T-helper 2 cell treated with Interferon-gamma antibody and Interleukin-4, amounts not matched to agents 5 μg/mL and 100 μg/mL, for 36 hours (primary cell): ENCODE data around the gene STIL.
"Not testable (repeated sequence)": the region's sequence is repeated elsewhere in the genome, so short reads cannot be mapped to it uniquely, and the experiment has no call there.

ENCODE experiments used
- DNase-seq: peaks from one replicate; pipeline ENCODE4 v3.0.0; 2021; ENCODE audit warnings: low spot score
- H3K27ac Mint-ChIP-seq: one replicate; pipeline ENCODE4 v1.8.0; 2021; ENCODE audit warnings: mild to moderate bottlenecking, mixed read lengths
- H3K27me3 Mint-ChIP-seq: one replicate; pipeline ENCODE4 v1.8.0; 2021; ENCODE audit warnings: low read depth, mixed read lengths
- H3K36me3 Mint-ChIP-seq: one replicate; pipeline ENCODE4 v1.8.0; 2021; ENCODE audit warnings: low read depth, mixed read lengths
- H3K4me1 Mint-ChIP-seq: one replicate; pipeline ENCODE4 v1.8.0; 2021; ENCODE audit warnings: low read depth, mixed read lengths
- H3K4me3 Mint-ChIP-seq: one replicate; pipeline ENCODE4 v1.8.0; 2022; ENCODE audit warnings: mild to moderate bottlenecking, moderate library complexity, mixed read lengths
- H3K9me3 Mint-ChIP-seq: one replicate; pipeline ENCODE4 v1.8.0; 2021; ENCODE audit warnings: mixed read lengths

The STIL gene

GRCh38 chr1:47212636-47213229 is 101.2 kb downstream of the STIL start:
- DNase-seq = no peak
- no peak overlapping the region for H3K27ac Mint-ChIP-seq
- H3K4me1 Mint-ChIP-seq = peaks cover 5% of the 10 kb centered on the region
- H3K36me3 Mint-ChIP-seq = no peaks in the 10 kb centered on the region
- H3K4me3 Mint-ChIP-seq = no peak overlapping the region
- peaks cover 2% of the 10 kb centered on the region for H3K27me3 Mint-ChIP-seq
- no peaks in the 10 kb centered on the region for H3K9me3 Mint-ChIP-seq

GRCh38 chr1:47211796-47212269 is 102.1 kb downstream of the STIL start:
- H3K4me3 Mint-ChIP-seq = no peak overlapping the region
- no peaks in the 10 kb centered on the region for H3K36me3 Mint-ChIP-seq
- DNase-seq = no peak
- H3K27me3 Mint-ChIP-seq = peaks cover 2% of the 10 kb centered on the region
- H3K27ac Mint-ChIP-seq = no peak overlapping the region
- H3K4me1 Mint-ChIP-seq = peaks cover 5% of the 10 kb centered on the region
- H3K9me3 Mint-ChIP-seq = no peaks in the 10 kb centered on the region

- Mint-ChIP-seq H3K36me3 (no peaks in the 10 kb centered on the region), H3K27ac (no peak overlapping the region)
These were observed 103.3 kb downstream of the STIL start for GRCh38 chr1:47210666-47211065.

GRCh38 chr1:47209725-47210325 is 104.1 kb downstream of the STIL start:
- H3K4me3 Mint-ChIP-seq = no peak overlapping the region
- H3K4me1 Mint-ChIP-seq = peaks cover 5% of the 10 kb centered on the region
- H3K27ac Mint-ChIP-seq = no peak overlapping the region
- no peaks in the 10 kb centered on the region for H3K9me3 Mint-ChIP-seq
- H3K27me3 Mint-ChIP-seq = peaks cover 8% of the 10 kb centered on the region
- no peaks in the 10 kb centered on the region for H3K36me3 Mint-ChIP-seq
- no peak for DNase-seq

More at GRCh38 chr1:47210666-47211065, 103.3 kb downstream of the STIL start:
- H3K27me3 Mint-ChIP-seq = peaks cover 3% of the 10 kb centered on the region
- DNase-seq = no peak
- H3K4me1 Mint-ChIP-seq = peaks cover 5% of the 10 kb centered on the region
- H3K9me3 Mint-ChIP-seq = no peaks in the 10 kb centered on the region
- H3K4me3 Mint-ChIP-seq = no peak overlapping the region

- H3K9me3 Mint-ChIP-seq = no peaks in the 10 kb centered on the region
- H3K27ac Mint-ChIP-seq = no peak overlapping the region
- H3K4me1 Mint-ChIP-seq = peaks cover 5% of the 10 kb centered on the region
- peaks cover 14% of the 10 kb centered on the region for H3K27me3 Mint-ChIP-seq
- H3K36me3 Mint-ChIP-seq = no peaks in the 10 kb centered on the region
- DNase-seq = no peak
- no peak overlapping the region for H3K4me3 Mint-ChIP-seq
These were observed 104.9 kb downstream of the STIL start for GRCh38 chr1:47209091-47209490.

- no peak for DNase-seq
- Mint-ChIP-seq H3K27ac (no peak overlapping the region), H3K4me3 (no peak overlapping the region), H3K9me3 (no peaks in the 10 kb centered on the region), H3K36me3 (no peaks in the 10 kb centered on the region), H3K4me1 (peaks cover 8% of the 10 kb centered on the region), H3K27me3 (peaks cover 21% of the 10 kb centered on the region)
These were observed 105.5 kb downstream of the STIL start for GRCh38 chr1:47208374-47208850.

- H3K9me3 Mint-ChIP-seq = peaks cover 3% of the 10 kb centered on the region
- no peak for DNase-seq
- peaks cover 26% of the 10 kb centered on the region for H3K27me3 Mint-ChIP-seq
- no peak overlapping the region for H3K4me3 Mint-ChIP-seq
- peaks cover 11% of the 10 kb centered on the region for H3K4me1 Mint-ChIP-seq
- H3K27ac Mint-ChIP-seq = no peak overlapping the region
- H3K36me3 Mint-ChIP-seq = no peaks in the 10 kb centered on the region
These were observed 106.1 kb downstream of the STIL start for GRCh38 chr1:47207803-47208373.

- Mint-ChIP-seq H3K9me3 (peaks cover 3% of the 10 kb centered on the region), H3K36me3 (no peaks in the 10 kb centered on the region), H3K27ac (no peak overlapping the region), H3K4me1 (peaks cover 6% of the 10 kb centered on the region), H3K27me3 (peaks cover 36% of the 10 kb centered on the region), H3K4me3 (no peak overlapping the region)
- DNase-seq = no peak
These were observed 108.0 kb downstream of the STIL start for GRCh38 chr1:47205918-47206317.

- H3K4me3 Mint-ChIP-seq, H3K4me1 Mint-ChIP-seq, H3K27ac Mint-ChIP-seq, H3K36me3 Mint-ChIP-seq, DNase-seq, H3K9me3 Mint-ChIP-seq: not testable (repeated sequence)
- peaks cover 52% of the 10 kb centered on the region for H3K27me3 Mint-ChIP-seq
These were observed 110.4 kb downstream of the STIL start for GRCh38 chr1:47203504-47203903.

GRCh38 chr1:47201179-47201578 is 112.8 kb downstream of the STIL start:
- Mint-ChIP-seq H3K27ac (no peak overlapping the region), H3K36me3 (no peaks in the 10 kb centered on the region), H3K4me3 (no peak overlapping the region), H3K4me1 (peaks cover 6% of the 10 kb centered on the region), H3K27me3 (peaks cover 56% of the 10 kb centered on the region), H3K9me3 (peaks cover 3% of the 10 kb centered on the region)
- no peak for DNase-seq
